ENCODE results near the gene SMIM5. TPM values are rescaled to one million over a fixed set of nuclear protein-coding genes. Genes with fewer than 3 reads are reported as not detected.

The SMIM5 gene
- under 0.01 TPM in 1 of 2 replicates, not detected in the other for total RNA-seq

GRCh38 chr17:75632863-75633485 is at the start of gene SMIM5:
TSS of gene SMIM5 (plus strand) at chr17:75633434. CDS start at chr17:75640202, 6,768 bp downstream.

GRCh38 chr17:75587675-75588595 is 45.3 kb upstream of the SMIM5 start, which contains the start of gene MYO15B:
TSS of gene MYO15B (plus strand) at chr17:75587800. CDS start at chr17:75588058, 258 bp downstream.

GRCh38 chr17:75666959-75667790 is 33.9 kb downstream of the SMIM5 start, which contains the start of the genes RECQL5 and SAP30BP:
TSS of gene RECQL5 (minus strand) at chr17:75667154. CDS start at chr17:75666557, 597 bp downstream.
TSS of gene SAP30BP (plus strand) at chr17:75667338. CDS start at chr17:75667373, 35 bp downstream.

Other genes with a start within 250 kb of the SMIM5 start
- gene GRB2, start 227.8 kb upstream of the SMIM5 start, total RNA-seq: 81.9 and 101 TPM in 2 replicates
- 18.2 TPM in 2 replicates for gene TMEM94, start 176.8 kb upstream of the SMIM5 start, total RNA-seq
- 4.5 and 7.0 TPM in 2 replicates for gene CASKIN2, start 117.9 kb upstream of the SMIM5 start, total RNA-seq
- 14.0 and 15.2 TPM in 2 replicates for gene TSEN54, start 116.9 kb upstream of the SMIM5 start, total RNA-seq
- 1.8 and 2.9 TPM in 2 replicates for gene LLGL2, start 107.7 kb upstream of the SMIM5 start, total RNA-seq
- gene MYO15B, start 45.6 kb upstream of the SMIM5 start, total RNA-seq: 1.9 and 4.4 TPM in 2 replicates
- gene RECQL5, start 33.7 kb downstream of the SMIM5 start, total RNA-seq: 10.7 and 16.6 TPM in 2 replicates
- gene SAP30BP, start 33.9 kb downstream of the SMIM5 start, total RNA-seq: 78.6 and 93.6 TPM in 2 replicates
- gene ITGB4, start 88.0 kb downstream of the SMIM5 start, total RNA-seq: 0.97 and 2.3 TPM in 2 replicates
- 67.9 and 86.4 TPM in 2 replicates for gene GALK1, start 131.8 kb downstream of the SMIM5 start, total RNA-seq
- gene UNK, start 151.4 kb downstream of the SMIM5 start, total RNA-seq: 8.1 and 9.7 TPM in 2 replicates
- gene UNC13D, start 211.0 kb downstream of the SMIM5 start, total RNA-seq: 1.9 and 3.8 TPM in 2 replicates
- 16.1 and 20.1 TPM in 2 replicates for gene WBP2, start 221.9 kb downstream of the SMIM5 start, total RNA-seq
- gene TRIM47, start 245.1 kb downstream of the SMIM5 start, total RNA-seq: 27.9 and 37.8 TPM in 2 replicates